ENCODE measurements around the gene RNF141.

The RNF141 gene

DNA sequence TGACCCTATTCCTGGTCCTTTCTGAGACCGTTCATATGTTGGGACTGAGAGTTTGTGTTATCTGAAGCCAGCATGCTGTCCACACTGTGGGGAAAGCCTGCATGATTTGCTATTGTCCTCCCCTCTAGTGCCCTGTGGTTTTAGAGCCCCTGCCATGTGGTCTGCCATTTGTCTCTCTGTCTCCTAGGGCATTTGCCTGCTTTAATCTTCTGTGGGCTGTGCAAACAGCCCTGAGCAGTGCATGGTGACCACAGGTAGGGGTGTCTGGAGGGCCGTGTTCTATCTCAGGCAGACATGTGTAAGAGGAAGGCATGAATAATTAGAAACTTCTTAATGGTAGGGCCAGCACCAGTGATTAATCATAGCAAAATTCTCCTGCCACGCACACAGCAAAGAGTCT is 62.9 kb downstream of the RNF141 start:
- TF ChIP-seq, protein P1, sequence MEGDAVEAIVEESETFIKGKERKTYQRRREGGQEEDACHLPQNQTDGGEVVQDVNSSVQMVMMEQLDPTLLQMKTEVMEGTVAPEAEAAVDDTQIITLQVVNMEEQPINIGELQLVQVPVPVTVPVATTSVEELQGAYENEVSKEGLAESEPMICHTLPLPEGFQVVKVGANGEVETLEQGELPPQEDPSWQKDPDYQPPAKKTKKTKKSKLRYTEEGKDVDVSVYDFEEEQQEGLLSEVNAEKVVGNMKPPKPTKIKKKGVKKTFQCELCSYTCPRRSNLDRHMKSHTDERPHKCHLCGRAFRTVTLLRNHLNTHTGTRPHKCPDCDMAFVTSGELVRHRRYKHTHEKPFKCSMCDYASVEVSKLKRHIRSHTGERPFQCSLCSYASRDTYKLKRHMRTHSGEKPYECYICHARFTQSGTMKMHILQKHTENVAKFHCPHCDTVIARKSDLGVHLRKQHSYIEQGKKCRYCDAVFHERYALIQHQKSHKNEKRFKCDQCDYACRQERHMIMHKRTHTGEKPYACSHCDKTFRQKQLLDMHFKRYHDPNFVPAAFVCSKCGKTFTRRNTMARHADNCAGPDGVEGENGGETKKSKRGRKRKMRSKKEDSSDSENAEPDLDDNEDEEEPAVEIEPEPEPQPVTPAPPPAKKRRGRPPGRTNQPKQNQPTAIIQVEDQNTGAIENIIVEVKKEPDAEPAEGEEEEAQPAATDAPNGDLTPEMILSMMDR (IDR thresholded peaks at IDR 0.05; ENCODE audit: insufficient read depth, missing control alignments): no peak
- no peak for DNase-seq (ENCODE audit: insufficient read length, low spot score)

DNA sequence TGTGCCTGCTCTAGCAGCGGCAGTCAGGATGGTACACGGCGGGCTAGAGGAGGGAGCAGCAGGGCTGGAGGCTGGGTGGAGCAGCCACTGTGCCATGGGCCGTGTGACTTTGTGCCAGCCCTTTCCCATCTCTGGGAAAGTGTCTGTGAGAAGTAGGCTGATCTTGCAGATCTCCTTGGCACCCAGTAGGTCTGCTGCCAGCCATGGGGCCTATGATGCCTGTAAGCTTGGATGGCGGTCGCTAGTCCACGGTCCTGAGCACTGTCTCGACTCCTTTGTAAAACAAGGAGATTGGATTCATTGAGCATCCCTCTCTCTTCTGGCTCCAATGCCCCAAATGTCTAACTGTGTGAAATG is 63.3 kb downstream of the RNF141 start:
- no peak for FAIRE-seq
- no peak for DNase-seq (ENCODE audit: insufficient read length, low spot score)
- TF ChIP-seq, protein P1 (IDR thresholded peaks at IDR 0.05; ENCODE audit: insufficient read depth, missing control alignments): no peak

More for the DNA sequence above, 62.9 kb downstream of the RNF141 start:
- no peak for FAIRE-seq

DNA sequence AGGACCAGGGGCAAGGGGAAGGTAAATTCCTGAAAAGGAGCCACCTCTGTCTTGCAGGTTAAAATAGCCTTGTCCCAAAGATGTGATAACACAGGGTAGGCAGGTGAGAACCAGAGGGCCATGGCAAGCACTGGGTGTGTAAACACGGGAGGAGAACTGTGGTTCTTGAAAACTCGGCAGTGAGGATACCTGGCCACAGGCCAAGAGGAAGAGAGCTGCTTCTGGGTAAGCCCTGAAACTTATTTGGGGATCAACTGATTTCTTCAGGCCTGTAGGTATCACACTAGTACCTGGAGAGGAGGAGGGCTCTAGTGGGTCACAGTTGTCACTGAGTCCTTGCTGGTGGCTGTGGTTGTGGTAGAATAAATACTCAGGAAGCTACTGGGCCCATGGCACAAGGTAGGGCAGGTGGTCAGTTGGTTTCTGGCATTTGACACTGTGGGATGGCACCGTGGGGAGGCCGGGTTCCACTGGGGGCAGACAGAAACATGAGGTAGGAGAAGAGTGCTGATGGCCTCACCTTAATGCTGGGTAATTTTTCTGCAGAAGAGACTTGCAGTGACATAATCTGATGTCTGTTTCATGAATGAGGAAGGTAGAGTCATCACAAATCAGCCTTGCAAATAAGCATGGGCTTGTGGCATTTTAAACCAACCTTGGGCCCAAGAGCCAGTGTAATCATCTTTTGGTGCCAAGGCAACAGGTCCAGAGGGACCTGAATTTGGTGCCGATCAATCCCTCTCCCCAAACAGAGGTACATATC is 63.9 kb downstream of the RNF141 start:
- DNase-seq (ENCODE audit: insufficient read length, low spot score) (no peak), FAIRE-seq (no peak)
- TF ChIP-seq, protein P1 (IDR thresholded peaks at IDR 0.05; ENCODE audit: insufficient read depth, missing control alignments): no peak

DNA sequence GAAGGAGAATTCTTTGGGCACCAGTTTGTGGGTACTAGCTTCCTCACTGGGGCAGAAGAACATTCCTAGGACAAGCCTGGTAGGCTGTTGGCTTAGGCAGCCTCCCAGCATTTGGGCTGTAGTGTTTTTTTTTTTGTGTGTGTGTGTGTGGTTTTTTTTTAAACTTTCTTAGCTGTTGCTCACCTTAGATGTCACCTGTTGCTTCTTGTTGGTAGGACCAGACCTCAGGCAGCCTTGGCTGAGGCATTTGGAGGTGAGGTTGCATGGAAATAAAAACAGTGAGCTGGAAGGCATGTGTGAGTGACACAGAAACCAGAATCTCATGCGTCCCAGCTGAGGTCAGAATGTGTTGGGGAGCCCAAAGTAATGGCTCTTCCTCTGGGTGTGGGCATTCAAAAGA is 64.6 kb downstream of the RNF141 start:
- TF ChIP-seq, protein P1 (IDR thresholded peaks at IDR 0.05; ENCODE audit: insufficient read depth, missing control alignments): no peak
- FAIRE-seq (no peak), DNase-seq (ENCODE audit: insufficient read length, low spot score) (no peak)

DNA sequence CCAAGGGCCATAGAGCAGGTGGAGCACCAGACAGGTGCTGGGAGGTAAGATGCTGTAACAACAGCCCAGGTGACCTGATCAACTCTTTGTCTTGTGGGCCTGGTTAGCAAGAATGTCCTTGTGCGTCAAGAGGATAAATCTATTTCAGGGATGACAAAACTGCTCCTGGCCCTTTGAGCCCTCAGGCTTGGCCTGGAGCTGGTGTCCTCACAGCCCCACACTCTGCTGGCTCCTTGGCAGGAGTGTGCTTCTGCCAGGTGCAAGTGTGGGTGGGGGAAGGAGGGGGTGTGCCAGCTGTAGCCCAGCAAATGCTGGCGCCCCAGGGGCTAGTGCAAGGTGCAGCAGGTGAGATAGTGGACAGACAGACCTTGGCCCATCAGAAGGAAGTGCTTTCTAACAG is 66.4 kb downstream of the RNF141 start:
- no peak for FAIRE-seq
- TF ChIP-seq, protein P1 (IDR thresholded peaks at IDR 0.05; ENCODE audit: insufficient read depth, missing control alignments): no peak
- DNase-seq (ENCODE audit: insufficient read length, low spot score): no peak

DNA sequence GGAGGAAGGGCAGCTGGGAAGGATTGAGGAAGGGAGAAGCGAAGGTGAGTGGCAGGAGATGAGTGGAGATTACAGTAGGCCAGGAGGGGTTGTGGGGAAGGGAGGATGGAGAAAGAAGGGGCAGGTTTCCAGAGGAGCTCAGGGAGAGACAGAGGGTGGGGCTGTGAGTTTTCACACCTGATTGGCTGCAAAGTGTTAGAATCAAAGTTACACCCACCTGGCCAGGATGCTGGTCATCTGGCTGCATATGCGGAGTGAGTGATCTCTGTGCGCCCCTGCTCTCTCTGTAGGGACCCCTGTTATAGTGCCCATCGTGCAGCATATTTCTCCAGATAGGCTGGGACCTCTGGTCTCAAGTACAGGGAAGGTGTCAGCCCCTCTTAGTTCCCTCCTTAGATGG is 67.6 kb downstream of the RNF141 start:
- DNase-seq (ENCODE audit: insufficient read length, low spot score) (no peak), FAIRE-seq (no peak)
- TF ChIP-seq, protein P1 (IDR thresholded peaks at IDR 0.05; ENCODE audit: insufficient read depth, missing control alignments): no peak

DNA sequence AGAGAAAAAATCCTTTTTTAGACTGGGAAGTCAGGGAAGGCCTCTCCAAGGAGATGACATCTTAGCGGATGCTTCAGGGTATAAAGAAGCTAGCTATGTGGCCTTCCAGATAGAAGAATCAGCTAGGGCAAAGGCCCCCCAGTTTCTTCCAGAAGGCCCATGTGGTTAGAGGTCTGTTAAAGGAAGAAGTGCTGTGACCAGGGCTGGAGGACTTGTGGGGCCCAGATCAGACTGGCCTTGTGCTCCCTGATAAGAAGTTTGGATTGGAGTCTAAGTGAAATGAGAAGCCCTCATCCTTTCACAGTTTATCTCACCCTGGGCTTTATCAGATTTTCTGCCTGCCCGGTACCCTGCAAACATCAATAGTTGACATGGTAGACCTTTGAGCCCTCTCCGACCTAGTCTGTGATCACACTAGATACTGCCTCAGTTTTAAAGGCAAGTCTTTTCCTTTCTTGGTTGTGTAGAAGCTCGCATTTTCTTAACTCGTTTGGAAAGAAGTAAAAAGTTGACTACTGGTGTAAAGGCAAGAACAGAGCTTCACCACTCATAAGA is 78.2 kb downstream of the RNF141 start:
- DNase-seq (ENCODE audit: insufficient read length, low spot score): no peak
- FAIRE-seq: no peak

More for the DNA sequence above, 78.2 kb downstream of the RNF141 start:
- TF ChIP-seq, protein P1 (IDR thresholded peaks at IDR 0.05; ENCODE audit: insufficient read depth, missing control alignments): no peak

Measured in D721Med (cell line).